Lower leg skin (tissue), 3 donors: Measurements from ENCODE around the gene GPR139.

Experiments used
- POLR2A ChIP-seq, 2 donors: fragments of 450-650 bp; IDR thresholded peaks; one replicate each; pipeline ENCODE4 v1.6.1; 2016 to 2017; ENCODE audit warnings: antibody characterized with exemption in 2 of 2, mild to moderate bottlenecking in 1 of 2, moderate library complexity in 1 of 2
- TF ChIP-seq, protein P1 (sequence below), 3 donors: fragments of 450-650 bp; IDR thresholded peaks; one replicate each; pipeline ENCODE4 v1.5.1; 2016; ENCODE audit warnings: antibody characterized with exemption in 3 of 3, mild to moderate bottlenecking in 3 of 3, moderate library complexity in 2 of 3

- TF ChIP-seq, protein P1, sequence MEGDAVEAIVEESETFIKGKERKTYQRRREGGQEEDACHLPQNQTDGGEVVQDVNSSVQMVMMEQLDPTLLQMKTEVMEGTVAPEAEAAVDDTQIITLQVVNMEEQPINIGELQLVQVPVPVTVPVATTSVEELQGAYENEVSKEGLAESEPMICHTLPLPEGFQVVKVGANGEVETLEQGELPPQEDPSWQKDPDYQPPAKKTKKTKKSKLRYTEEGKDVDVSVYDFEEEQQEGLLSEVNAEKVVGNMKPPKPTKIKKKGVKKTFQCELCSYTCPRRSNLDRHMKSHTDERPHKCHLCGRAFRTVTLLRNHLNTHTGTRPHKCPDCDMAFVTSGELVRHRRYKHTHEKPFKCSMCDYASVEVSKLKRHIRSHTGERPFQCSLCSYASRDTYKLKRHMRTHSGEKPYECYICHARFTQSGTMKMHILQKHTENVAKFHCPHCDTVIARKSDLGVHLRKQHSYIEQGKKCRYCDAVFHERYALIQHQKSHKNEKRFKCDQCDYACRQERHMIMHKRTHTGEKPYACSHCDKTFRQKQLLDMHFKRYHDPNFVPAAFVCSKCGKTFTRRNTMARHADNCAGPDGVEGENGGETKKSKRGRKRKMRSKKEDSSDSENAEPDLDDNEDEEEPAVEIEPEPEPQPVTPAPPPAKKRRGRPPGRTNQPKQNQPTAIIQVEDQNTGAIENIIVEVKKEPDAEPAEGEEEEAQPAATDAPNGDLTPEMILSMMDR (IDR thresholded peaks at IDR 0.05), result no peak
- TF ChIP-seq POLR2A (IDR thresholded peaks at IDR 0.05), result no peak
Measured at GRCh38 chr16:20073203-20074098, at the start of gene GPR139.
